GM18508 (cell line): ENCODE results near the gene ICAM5.

Source experiments
- ATAC-seq: cut with Tn5 transposase; IDR thresholded peaks from one replicate; pipeline ENCODE4 v1.9.1; 2021; ENCODE audit warnings: moderate number of reproducible peaks; ENCODE audit not compliant: insufficient read depth, unreplicated experiment

ICAM5 gene

DNA sequence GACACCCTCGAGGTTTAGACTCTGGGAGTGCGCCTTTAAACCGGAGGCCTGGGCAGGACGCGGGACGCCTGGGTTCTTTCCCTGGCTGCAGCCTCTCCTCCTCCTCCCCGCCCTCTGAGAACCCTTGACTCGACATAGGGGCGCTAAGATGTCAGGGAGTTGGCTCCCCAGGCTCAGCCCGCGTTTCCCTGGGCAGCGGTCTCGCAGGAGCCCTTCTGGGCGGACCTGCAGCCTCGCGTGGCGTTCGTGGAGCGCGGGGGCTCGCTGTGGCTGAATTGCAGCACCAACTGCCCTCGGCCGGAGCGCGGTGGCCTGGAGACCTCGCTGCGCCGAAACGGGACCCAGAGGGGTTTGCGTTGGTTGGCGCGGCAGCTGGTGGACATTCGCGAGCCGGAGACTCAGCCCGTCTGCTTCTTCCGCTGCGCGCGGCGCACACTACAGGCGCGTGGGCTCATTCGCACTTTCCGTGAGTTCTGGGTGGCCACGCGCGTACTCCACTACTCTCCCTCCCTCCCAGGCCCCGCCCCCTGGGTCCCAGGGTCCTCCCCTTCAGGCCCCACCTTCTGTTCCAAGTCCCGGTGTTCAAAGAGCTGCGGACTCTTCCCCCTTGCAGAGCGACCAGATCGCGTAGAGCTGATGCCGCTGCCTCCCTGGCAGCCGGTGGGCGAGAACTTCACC is 1.3 kb downstream of the ICAM5 start:
- ATAC-seq: no peak

DNA sequence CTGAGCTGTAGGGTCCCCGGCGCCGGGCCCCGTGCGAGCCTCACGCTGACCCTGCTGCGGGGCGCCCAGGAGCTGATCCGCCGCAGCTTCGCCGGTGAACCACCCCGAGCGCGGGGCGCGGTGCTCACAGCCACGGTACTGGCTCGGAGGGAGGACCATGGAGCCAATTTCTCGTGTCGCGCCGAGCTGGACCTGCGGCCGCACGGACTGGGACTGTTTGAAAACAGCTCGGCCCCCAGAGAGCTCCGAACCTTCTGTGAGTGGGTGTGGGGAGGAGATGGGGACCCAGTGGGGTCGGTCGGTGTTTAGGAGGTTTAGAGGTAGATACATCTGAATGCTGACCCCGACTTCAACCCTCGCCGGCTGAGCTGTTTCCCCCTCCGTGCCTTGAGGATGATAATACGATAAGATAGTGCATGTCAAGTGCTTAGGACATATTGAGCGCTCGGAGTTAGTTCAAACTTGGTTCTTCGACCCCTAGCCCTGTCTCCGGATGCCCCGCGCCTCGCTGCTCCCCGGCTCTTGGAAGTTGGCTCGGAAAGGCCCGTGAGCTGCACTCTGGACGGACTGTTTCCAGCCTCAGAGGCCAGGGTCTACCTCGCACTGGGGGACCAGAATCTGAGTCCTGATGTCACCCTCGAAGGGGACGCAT is 1.9 kb downstream of the ICAM5 start:
- no peak for ATAC-seq

DNA sequence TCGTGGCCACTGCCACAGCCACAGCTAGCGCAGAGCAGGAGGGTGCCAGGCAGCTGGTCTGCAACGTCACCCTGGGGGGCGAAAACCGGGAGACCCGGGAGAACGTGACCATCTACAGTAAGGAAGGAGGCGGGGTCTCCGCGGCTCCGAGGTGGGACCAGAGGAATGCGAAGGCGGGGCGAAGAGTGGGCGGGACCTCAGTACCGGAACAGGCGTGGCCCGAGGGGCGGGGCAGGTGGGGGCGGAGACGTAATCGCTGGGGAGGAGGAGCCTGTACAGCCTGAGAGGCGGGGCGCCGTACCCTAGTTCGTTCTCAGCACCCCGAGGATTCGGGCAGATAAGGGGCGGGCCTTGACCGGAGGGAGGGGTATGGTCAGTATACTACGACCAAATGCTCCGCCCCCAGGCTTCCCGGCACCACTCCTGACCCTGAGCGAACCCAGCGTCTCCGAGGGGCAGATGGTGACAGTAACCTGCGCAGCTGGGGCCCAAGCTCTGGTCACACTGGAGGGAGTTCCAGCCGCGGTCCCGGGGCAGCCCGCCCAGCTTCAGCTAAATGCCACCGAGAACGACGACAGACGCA is 2.5 kb downstream of the ICAM5 start:
- ATAC-seq: no peak

DNA sequence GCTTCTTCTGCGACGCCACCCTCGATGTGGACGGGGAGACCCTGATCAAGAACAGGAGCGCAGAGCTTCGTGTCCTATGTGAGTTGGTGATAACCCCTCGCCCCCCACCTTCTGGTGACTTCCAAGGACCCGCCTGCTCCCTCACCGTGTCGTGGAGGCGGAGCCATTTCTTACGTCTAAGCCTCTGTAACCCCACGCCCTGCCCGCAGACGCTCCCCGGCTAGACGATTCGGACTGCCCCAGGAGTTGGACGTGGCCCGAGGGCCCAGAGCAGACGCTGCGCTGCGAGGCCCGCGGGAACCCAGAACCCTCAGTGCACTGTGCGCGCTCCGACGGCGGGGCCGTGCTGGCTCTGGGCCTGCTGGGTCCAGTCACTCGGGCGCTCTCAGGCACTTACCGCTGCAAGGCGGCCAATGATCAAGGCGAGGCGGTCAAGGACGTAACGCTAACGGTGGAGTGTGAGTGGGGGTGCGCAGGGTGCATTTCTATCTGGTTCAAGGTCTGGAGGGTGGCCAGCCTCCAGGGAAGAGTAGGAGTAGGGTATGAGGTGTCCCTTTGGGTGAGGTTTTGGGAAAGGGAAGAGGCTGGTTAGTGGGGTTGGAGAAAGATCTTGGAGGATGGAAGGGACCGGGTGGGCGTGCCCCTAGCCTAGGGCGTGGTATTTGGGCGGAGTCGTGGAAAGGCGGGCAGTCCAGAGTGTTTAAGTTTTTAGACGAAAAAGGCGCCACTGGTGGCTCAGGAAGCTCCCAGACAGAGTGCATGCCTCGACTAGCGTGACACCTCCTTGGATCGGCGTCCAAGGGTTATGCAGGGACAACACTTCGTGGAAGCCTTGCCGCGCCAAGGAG is 3.3 kb downstream of the ICAM5 start:
- no peak for ATAC-seq

DNA sequence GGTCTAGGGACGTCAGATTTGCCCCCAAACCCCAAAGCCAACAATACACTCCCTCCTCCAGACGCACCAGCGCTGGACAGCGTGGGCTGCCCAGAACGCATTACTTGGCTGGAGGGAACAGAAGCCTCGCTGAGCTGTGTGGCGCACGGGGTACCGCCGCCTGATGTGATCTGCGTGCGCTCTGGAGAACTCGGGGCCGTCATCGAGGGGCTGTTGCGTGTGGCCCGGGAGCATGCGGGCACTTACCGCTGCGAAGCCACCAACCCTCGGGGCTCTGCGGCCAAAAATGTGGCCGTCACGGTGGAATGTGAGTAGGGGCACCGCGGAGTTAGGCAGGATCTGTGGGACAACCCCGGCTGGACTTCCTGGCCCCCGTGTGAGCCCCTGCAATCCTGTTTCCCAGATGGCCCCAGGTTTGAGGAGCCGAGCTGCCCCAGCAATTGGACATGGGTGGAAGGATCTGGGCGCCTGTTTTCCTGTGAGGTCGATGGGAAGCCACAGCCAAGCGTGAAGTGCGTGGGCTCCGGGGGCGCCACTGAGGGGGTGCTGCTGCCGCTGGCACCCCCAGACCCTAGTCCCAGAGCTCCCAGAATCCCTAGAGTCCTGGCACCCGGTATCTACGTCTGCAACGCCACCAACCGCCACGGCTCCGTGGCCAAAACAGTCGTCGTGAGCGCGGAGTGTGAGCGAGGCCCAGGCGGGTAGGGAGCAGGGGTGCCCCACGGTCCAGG is 4.0 kb downstream of the ICAM5 start:
- no peak for ATAC-seq

DNA sequence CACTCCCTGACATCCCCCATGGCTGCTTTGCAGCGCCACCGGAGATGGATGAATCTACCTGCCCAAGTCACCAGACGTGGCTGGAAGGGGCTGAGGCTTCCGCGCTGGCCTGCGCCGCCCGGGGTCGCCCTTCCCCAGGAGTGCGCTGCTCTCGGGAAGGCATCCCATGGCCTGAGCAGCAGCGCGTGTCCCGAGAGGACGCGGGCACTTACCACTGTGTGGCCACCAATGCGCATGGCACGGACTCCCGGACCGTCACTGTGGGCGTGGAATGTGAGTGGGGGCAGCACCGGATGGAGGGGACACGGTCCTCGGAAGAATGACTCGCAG is 4.6 kb downstream of the ICAM5 start:
- no peak for ATAC-seq

DNA sequence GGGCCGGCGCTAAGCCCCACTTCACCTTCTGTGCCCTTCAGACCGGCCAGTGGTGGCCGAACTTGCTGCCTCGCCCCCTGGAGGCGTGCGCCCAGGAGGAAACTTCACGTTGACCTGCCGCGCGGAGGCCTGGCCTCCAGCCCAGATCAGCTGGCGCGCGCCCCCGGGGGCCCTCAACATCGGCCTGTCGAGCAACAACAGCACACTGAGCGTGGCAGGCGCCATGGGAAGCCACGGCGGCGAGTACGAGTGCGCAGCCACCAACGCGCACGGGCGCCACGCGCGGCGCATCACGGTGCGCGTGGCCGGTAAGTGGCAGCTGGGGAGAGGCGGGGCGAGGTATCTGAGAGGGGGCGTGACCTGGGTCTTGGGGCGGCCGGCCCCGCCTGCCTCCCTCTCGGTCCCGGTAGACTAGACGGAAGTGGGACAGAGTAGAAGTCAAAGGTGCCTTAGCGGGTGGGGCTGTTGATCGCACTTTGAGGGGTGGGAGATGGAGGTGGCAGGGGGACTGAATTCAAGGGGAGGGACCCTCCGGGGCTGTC is 5.6 kb downstream of the ICAM5 start:
- ATAC-seq: no peak

DNA sequence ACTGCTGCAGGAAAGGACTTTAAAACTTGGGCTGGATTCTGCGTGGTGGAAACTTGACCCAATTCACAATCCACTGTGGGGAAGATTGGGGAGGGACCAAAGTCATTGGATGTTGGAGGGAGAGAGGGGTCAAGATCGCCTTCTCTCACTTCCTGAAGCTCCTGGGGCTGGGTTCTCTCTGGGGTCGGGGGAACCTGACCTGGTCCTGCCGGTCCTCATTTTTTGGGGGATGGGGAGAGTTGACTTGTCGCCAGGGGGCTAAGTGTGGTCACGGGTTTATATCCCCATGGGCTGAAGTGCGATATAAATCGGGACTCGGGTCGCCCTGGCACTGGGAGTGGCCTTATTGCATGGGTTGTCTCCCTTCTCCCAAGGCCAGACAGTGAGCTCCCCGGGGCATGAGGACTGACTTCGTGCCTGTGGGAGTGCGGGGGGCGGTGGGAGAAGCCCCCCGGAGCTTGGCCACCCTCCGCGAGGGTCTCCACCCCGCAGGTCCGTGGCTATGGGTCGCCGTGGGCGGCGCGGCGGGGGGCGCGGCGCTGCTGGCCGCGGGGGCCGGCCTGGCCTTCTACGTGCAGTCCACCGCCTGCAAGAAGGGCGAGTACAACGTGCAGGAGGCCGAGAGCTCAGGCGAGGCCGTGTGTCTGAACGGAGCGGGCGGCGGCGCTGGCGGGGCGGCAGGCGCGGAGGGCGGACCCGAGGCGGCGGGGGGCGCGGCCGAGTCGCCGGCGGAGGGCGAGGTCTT is 6.3 kb downstream of the ICAM5 start:
- ATAC-seq: no peak

DNA sequence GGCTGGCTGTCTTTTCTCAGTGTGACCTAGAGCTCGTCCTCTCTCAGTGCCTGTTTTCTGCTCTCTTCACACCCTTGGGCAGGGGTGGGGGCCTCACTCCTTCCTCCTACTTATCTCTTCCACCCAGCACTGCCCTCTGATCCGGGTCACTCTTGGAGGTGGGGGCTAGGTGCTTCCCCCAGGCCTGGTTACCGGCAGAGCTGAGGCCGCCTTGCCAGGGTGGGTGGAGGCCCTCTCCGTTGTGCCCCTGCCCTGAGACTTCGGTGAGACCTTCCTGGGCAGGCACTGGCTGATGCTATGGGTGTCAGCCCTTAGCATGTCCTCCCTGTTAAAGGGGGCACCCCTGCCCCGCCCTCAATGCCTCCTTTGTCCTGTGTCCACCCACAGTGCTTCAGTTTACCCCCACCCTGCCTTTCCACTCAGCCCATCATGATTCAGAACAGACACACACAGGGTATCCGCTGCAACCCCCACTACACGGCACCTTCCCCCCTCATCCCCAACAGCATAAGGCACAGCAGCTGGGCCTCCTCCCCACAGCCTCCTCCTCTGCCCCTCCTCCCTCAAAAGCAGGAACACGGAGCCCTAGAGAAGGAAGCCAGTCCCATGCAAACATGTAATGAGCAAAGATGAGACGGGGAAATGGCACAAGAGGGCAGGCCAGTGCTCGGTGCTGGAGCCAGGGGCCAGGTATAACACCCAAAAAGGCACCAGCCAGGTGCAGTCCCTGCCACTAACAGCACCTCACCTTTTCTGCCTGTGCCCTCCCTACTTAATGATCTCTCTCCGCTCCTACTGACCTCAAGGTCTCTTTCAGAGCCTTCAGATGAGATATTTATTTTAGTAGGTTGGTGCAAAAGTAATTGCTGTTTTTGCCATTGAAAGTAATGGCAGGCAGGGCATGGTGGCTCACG is 10.1 kb downstream of the ICAM5 start:
- no peak for ATAC-seq

DNA sequence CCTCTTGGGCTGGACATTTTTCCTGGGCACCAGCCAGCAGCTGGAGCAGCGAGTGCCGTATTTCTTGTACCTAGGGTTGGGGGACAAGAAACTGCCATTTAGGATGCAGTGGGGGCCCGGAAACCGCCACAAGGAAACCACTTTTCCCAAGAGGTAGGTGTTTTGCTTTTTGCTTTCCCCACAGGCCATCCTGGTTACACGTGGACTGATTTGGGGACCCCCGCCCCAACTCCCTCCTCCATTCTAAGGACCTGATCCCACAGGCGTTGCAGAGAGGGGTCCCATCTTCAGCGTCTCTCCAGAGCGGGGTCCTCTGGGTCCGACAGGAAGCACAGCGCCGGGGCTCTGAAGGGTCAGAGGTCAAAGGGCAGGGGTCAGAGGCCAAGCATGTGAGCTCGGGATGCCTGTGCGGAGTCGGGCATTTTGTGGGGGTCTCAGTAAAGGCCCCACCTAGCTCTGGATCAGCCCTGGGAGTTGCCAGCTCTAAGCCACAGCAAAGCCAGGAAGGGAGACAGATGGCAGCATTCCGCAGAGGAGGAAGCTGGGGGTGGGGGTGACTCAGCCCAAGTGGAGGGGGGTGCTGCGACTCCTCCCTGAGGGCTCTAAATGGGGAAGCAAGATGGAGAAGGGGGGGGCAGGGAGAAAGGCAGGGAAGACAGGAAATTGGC is 15.5 kb downstream of the ICAM5 start:
- no peak for ATAC-seq

DNA sequence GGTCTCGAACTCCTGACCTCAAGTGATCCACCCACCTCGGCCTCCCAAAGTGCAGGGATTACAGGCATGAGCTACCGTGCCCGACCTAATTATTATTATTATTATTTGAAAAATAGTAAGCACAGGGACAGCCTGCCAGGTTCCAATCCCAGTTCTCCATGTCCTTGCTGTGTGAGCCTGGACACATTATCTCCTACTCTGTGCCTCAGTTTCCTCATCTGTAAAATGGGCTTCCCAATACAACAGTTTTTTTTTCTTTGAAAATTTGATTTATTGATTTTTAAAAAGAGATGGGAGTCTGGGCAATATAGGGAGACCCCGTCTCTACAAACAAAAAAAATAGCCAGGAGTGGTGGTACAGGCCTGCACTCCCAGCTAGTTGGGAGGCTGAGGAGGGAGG is 16.6 kb downstream of the ICAM5 start:
- ATAC-seq: no peak

DNA sequence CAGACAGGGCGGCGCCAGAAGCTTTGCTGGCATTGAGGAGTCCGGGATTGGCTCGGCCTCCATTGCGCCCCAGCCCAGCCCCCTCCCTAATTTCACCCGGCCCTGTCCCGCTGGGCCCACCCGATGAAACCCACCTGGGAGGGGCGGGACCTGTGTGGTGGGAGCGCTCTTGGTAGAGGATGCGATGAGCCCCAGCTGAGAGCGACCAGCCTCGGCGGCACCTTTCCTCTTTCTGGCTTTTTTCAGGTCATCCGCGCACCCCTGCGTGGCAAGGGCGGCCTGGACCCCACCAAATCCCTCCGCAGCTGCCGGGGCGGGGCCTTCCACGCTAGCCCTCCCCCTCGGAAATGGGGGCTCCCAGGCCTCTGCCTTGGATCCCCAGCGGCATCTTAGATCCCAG is 19.7 kb downstream of the ICAM5 start, which contains the start of gene ZGLP1:
Gene ZGLP1, minus strand, starts transcription at position 393 of the 400 bp plus-strand sequence.
- no peak for ATAC-seq

DNA sequence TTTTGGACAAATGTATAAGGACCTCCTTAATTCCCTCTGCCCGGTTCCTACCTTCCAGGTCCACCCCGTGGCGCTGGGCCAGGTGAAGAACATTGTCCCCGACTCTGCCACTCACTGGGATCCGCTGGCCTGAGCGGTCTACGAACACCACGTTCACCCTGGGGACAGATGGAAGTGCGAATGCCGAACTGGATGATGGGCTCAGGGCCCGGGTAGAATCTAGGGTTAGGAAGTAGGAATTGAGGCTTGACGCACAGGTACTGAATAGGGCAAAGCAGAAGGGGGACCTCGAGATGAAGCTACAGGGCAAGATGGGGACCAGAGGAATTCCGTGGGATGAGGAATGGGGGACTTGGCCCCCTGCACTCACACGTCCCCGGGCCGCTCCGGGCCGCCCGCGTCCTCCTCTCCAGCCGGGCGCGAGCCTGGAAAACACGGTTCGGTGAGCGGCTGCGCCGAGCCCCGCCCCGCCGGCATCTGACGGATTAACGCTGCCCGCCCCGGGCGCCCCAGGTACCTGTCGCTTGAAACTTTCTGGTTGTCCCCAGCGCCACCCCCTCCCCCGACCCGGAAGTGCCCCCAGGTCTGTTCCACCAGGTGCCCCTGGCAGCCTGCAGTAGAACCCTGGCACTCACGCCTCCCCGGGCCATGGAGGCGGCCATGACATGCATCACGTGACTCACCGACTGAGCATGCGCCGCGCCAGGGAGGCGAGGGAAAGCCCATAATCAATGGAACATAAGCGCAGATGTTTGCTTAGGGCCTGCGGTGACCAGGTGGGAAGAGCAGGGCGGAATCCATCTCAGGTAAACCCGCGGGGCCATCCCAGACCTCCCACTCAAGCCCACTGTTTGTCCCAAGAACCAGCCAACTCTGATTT is 25.8 kb downstream of the ICAM5 start, which contains the start of gene FDX2:
Gene FDX2, minus strand, starts transcription at position 681 of the 880 bp plus-strand sequence. Its CDS starts 19 bp downstream, at position 662.
- no peak for ATAC-seq

DNA sequence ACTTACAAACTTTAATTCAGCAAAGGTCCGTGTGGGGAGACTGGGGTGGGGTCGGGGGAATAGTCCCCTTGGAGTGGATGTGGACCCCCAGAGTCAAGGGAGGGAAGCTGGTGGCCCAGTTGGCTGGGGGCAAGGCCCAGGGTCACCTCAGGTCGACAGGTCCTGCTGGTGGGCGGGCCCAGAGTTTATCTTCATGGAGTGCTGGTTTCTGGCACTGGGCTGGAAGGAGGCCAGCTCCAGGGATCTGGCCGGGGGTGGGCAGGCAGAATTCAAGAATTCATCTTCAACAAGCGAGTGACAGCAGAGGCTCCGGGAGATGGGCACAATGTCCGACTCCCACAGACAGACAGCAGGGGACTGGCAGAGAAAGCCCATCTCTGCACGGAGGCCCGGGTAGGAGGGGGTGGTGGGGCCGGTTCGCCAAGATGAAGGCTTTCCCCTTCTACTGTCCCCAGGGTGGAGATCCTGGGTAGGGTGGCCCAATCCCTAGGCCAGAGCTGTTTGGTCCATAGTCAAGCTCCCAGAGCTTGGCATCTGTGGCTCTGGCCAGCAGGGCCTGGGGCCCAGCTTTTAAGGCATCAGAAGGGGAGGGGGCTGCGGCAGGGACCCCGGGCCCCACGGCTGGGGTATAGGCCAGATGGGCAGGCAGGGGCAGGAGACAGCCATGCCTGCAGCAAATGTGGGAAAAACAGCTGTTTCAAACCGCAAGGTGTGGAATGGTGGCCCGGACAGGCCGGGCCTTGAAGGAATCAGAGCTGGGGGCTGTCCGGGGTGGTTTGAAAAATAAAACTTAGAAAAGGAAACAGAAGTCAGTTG is 26.7 kb downstream of the ICAM5 start:
- ATAC-seq: no peak

DNA sequence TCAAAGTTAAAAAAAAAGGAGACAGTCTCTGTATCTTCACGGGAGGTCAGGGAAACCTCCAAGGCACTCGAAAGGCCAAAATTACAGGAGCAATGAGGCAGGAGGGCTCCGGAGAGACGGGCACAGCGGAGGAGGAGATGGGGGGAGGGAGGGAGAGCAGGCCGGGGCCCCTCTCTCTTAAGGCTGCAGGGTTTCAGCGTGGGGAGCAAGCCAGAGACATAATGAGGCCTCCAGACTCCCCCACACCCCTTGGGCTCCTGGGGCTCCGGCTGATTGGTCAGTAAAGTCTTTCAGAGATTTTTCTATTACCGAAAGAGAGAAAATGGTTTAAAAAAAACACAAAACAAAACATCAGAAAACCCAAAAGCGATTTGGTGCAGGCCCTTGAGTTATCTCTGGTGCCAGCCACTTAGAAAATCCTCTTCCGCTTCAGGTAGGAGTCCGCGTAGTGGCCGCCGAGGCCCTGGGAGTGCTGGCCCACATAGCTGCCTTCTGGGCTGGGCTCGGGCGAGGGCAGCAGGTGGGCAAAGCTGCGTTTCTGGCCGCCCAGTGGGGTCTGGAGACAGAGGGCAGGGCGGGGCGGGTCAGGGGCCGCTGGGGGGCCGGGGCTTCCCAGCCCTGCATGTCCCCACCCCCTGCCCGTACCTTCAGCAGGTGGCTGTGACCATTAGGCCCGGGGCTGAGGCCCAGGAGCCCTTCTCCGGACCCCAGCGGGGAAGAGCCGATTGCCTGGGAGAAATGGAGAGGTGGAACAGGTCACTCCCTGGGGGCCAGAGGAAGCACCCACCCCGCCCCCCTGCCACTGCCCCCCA is 27.5 kb downstream of the ICAM5 start:
- ATAC-seq: no peak
